K562 (cell line): Measurements from ENCODE around the gene FBLN2. TPM values are rescaled to one million over a fixed set of nuclear protein-coding genes. Genes with fewer than 3 reads are reported as not detected.

ENCODE experiments used
- ARNT ChIP-seq, 2 experiments: fragments of 450-650 bp; IDR thresholded peaks; 2 replicates each; pipeline ENCODE4 v1.6.1; 2016; ENCODE audit warnings: mild to moderate bottlenecking in 1 of 2
- ASH1L ChIP-seq: fragments of 450-650 bp; IDR thresholded peaks from 2 replicates; pipeline ENCODE4 v1.6.1; 2018; ENCODE audit warnings: borderline replicate concordance, mild to moderate bottlenecking, low read depth; ENCODE audit not compliant: partially characterized antibody
- CBFB ChIP-seq: sonication (generic); formaldehyde crosslinking; IDR thresholded peaks from 2 replicates; pipeline ENCODE4 v1.4.0; 2020; ENCODE audit warnings: mild to moderate bottlenecking, missing genetic modification reagents
- FOS ChIP-seq: IDR thresholded peaks from 3 replicates; pipeline ENCODE4 v1.6.1; 2011; ENCODE audit not compliant: insufficient read length; ENCODE audit errors: extremely low read depth
- KLF10 ChIP-seq: fragments of 250-450 bp; sonication (Bioruptor Pico); IDR thresholded peaks from 2 replicates; pipeline ENCODE4 v1.6.1; 2021; ENCODE audit warnings: matching md5 sums
- MEIS2 ChIP-seq: fragments of 450-650 bp; IDR thresholded peaks from 2 replicates; pipeline ENCODE4 v1.6.1; 2014; ENCODE audit warnings: mild to moderate bottlenecking; ENCODE audit not compliant: partially characterized antibody
- RNF2 ChIP-seq: sonication (generic); IDR thresholded peaks from 2 replicates; pipeline ENCODE4 v1.6.1; 2016
- STAT5A ChIP-seq: IDR thresholded peaks from 2 replicates; pipeline ENCODE4 v1.6.1; 2012; ENCODE audit warnings: low read length, inconsistent platforms, borderline replicate concordance
- ZNF561 ChIP-seq: fragments of 450-650 bp; formaldehyde crosslinking; conservative IDR thresholded peaks from 2 replicates; pipeline ENCODE4 v1.4.0; 2020; ENCODE audit warnings: mild to moderate bottlenecking, moderate library complexity
- polyA plus RNA-seq, 8 experiments: library from polyadenylated mRNA; depleted of rRNA in 4 of 8; stranded (reverse) in 5 of 8; unstranded in 3 of 8; fragments of >200 nt; fragmentation: Nextera tagmentation in 2 of 8; fragmentation: Illumina TruSeq in 1 of 8; extraction: Ambion mirVana in 2 of 8; extraction: Trizol in 1 of 8; gene quantifications; 2 replicates each; pipeline versions ENCODE4 v1.2.1 to v1.2.3, GENCODE V29; 2011 to 2014; ENCODE audit warnings: inconsistent platforms in 1 of 8, missing spikeins in 1 of 8
- total RNA-seq, 7 experiments: library from RNA; depleted of rRNA in 6 of 7; stranded (reverse); fragments of >200 nt in 6 of 7; fragmentation: Illumina TruSeq in 2 of 7; extraction: Trizol in 2 of 7; gene quantifications; 2 replicates each; pipeline versions ENCODE4 v1.2.1 to v1.2.3, GENCODE V29; 2011 to 2021; ENCODE audit warnings: low replicate concordance in 1 of 7
- TF ChIP-seq, protein P1 (sequence below), 2 experiments: IDR thresholded peaks in 1 of 2; conservative IDR thresholded peaks in 1 of 2; 2 replicates each; pipeline ENCODE4 v1.6.1; 2016; ENCODE audit warnings: low read depth in 2 of 2, mild to moderate bottlenecking in 1 of 2, missing compliant biosample characterization in 1 of 2, missing genetic modification characterization in 1 of 2, moderate library complexity in 1 of 2
- TF ChIP-seq, protein P2 (sequence below): sonication (generic); formaldehyde crosslinking; IDR thresholded peaks from 2 replicates; pipeline ENCODE4 v1.8.0; 2022; ENCODE audit warnings: mild to moderate bottlenecking, missing genetic modification reagents
- TF ChIP-seq, protein P3 (sequence below): fragments of 250-450 bp; sonication (Bioruptor Pico); IDR thresholded peaks from 2 replicates; pipeline ENCODE4 v1.4.0; 2020; ENCODE audit warnings: mild to moderate bottlenecking, moderate library complexity
- TF ChIP-seq, protein P4 (sequence below): IDR thresholded peaks from 2 replicates; pipeline ENCODE4 v1.6.1; 2011; ENCODE audit not compliant: insufficient read length; ENCODE audit errors: extremely low read depth
- TF ChIP-seq, protein P5 (sequence below): fragments of 450-650 bp; IDR thresholded peaks from 2 replicates; pipeline ENCODE4 v1.6.1; 2014; ENCODE audit warnings: low read depth, mild to moderate bottlenecking, moderate library complexity, borderline replicate concordance
- TF ChIP-seq, protein P6 (sequence below): sonication (generic); formaldehyde crosslinking; IDR thresholded peaks from 2 replicates; pipeline ENCODE4 v1.4.0; 2020; ENCODE audit warnings: mild to moderate bottlenecking, missing genetic modification reagents
- TF ChIP-seq, protein P7 (sequence below): sonication (generic); formaldehyde crosslinking; IDR thresholded peaks from 2 replicates; pipeline ENCODE4 v1.9.0; 2022; ENCODE audit warnings: mild to moderate bottlenecking, missing genetic modification reagents

Gene FBLN2
- total and polyA plus RNA-seq, 9 of the 15 experiments (the other 6 are each of a cell fraction or from before 2014, with no cell fraction given): 0.03 to 0.10 (median 0.04) TPM; not detected in 6

GRCh38 chr3:13652728-13653127, 103.8 kb downstream of the FBLN2 start (continued):
- TF ChIP-seq, protein P1, sequence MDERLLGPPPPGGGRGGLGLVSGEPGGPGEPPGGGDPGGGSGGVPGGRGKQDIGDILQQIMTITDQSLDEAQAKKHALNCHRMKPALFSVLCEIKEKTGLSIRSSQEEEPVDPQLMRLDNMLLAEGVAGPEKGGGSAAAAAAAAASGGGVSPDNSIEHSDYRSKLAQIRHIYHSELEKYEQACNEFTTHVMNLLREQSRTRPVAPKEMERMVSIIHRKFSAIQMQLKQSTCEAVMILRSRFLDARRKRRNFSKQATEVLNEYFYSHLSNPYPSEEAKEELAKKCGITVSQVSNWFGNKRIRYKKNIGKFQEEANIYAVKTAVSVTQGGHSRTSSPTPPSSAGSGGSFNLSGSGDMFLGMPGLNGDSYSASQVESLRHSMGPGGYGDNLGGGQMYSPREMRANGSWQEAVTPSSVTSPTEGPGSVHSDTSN (CRISPR knock-in tag; IDR thresholded peaks at IDR 0.05; ENCODE audit: low read depth): no peak
- TF ChIP-seq, protein P1 (tag; conservative IDR thresholded peaks at IDR 0.05; ENCODE audit: low read depth): peak; percentile 48
- TF ChIP-seq ARNT (IDR thresholded peaks at IDR 0.05) (no peak), ASH1L (no peak), STAT5A (no peak), RNF2 (no peak), CBFB (no peak), KLF10 (CRISPR knock-in tag) (no peak), FOS (no peak), MEIS2 (peak; percentile 82), ZNF561 (CRISPR knock-in tag) (no peak)
- TF ChIP-seq, protein P2, sequence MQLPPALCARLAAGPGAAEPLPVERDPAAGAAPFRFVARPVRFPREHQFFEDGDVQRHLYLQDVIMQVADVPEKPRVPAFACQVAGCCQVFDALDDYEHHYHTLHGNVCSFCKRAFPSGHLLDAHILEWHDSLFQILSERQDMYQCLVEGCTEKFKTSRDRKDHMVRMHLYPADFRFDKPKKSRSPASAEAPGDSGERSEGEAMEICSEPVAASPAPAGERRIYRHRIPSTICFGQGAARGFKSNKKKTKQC (CRISPR knock-in tag): no peak
- TF ChIP-seq, protein P3, sequence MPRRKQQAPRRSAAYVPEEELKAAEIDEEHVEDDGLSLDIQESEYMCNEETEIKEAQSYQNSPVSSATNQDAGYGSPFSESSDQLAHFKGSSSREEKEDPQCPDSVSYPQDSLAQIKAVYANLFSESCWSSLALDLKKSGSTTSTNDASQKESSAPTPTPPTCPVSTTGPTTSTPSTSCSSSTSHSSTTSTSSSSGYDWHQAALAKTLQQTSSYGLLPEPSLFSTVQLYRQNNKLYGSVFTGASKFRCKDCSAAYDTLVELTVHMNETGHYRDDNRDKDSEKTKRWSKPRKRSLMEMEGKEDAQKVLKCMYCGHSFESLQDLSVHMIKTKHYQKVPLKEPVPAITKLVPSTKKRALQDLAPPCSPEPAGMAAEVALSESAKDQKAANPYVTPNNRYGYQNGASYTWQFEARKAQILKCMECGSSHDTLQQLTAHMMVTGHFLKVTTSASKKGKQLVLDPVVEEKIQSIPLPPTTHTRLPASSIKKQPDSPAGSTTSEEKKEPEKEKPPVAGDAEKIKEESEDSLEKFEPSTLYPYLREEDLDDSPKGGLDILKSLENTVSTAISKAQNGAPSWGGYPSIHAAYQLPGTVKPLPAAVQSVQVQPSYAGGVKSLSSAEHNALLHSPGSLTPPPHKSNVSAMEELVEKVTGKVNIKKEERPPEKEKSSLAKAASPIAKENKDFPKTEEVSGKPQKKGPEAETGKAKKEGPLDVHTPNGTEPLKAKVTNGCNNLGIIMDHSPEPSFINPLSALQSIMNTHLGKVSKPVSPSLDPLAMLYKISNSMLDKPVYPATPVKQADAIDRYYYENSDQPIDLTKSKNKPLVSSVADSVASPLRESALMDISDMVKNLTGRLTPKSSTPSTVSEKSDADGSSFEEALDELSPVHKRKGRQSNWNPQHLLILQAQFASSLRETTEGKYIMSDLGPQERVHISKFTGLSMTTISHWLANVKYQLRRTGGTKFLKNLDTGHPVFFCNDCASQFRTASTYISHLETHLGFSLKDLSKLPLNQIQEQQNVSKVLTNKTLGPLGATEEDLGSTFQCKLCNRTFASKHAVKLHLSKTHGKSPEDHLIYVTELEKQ (CRISPR knock-in tag): no peak
- TF ChIP-seq, protein P4, sequence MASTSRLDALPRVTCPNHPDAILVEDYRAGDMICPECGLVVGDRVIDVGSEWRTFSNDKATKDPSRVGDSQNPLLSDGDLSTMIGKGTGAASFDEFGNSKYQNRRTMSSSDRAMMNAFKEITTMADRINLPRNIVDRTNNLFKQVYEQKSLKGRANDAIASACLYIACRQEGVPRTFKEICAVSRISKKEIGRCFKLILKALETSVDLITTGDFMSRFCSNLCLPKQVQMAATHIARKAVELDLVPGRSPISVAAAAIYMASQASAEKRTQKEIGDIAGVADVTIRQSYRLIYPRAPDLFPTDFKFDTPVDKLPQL: no peak
- TF ChIP-seq, protein P5, sequence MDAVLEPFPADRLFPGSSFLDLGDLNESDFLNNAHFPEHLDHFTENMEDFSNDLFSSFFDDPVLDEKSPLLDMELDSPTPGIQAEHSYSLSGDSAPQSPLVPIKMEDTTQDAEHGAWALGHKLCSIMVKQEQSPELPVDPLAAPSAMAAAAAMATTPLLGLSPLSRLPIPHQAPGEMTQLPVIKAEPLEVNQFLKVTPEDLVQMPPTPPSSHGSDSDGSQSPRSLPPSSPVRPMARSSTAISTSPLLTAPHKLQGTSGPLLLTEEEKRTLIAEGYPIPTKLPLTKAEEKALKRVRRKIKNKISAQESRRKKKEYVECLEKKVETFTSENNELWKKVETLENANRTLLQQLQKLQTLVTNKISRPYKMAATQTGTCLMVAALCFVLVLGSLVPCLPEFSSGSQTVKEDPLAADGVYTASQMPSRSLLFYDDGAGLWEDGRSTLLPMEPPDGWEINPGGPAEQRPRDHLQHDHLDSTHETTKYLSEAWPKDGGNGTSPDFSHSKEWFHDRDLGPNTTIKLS: no peak
- TF ChIP-seq, protein P6, sequence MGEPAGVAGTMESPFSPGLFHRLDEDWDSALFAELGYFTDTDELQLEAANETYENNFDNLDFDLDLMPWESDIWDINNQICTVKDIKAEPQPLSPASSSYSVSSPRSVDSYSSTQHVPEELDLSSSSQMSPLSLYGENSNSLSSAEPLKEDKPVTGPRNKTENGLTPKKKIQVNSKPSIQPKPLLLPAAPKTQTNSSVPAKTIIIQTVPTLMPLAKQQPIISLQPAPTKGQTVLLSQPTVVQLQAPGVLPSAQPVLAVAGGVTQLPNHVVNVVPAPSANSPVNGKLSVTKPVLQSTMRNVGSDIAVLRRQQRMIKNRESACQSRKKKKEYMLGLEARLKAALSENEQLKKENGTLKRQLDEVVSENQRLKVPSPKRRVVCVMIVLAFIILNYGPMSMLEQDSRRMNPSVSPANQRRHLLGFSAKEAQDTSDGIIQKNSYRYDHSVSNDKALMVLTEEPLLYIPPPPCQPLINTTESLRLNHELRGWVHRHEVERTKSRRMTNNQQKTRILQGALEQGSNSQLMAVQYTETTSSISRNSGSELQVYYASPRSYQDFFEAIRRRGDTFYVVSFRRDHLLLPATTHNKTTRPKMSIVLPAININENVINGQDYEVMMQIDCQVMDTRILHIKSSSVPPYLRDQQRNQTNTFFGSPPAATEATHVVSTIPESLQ: no peak
- TF ChIP-seq, protein P7, sequence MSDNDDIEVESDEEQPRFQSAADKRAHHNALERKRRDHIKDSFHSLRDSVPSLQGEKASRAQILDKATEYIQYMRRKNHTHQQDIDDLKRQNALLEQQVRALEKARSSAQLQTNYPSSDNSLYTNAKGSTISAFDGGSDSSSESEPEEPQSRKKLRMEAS (CRISPR knock-in tag): no peak
